DMS153 treated with DMSO at 0.1 percent for 48 hours (cell line): ENCODE results near the gene DNAI4.

Source experiments
- DNase-seq: peaks from one replicate; lab custom pipeline; 2025; ENCODE audit not compliant: unreplicated experiment; lab: John Stamatoyannopoulos, UW

DNAI4 gene

DNA sequence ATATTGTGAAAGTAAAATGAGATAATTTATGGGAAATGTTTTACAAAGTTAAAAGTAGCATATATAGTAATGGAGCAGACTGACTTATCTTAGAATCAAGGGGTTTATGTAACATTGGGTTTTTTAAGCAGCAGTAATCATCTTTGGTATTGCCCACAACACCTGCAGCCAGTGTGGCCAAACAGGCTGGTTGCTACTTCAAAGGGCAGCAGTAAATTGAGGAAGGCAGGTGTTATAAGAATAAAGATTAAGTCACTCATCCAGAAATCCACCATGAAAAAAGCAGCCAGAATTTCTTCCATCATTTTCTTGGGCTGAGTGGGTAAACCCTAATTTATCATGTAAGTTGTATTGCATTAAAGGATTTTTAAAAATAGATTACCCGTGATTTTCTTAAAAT lies 155.7 kb downstream of the DNAI4 start:
- DNase-seq = no peak

DNA sequence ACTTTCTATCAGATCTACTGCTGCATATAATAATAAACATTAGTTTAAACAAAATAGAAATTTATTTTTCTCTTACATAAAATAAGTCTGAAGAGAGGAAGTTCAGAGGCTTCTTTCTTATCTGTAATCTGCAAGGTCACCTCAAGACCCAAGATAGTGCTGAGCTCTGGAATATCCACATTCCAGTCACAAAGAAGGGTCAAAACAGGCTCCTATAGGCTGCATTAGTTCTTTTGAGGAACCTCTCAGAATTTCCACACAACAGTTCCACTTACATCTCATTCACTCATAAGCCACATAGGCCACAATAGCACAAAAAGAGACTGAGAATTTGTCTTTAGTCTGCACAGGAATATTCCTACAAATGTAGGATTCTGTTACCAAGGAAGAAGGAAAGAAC lies 157.0 kb downstream of the DNAI4 start:
- no peak for DNase-seq

GRCh38 chr1:66764994-66765578 lies 159.6 kb downstream of the DNAI4 start:
- peak; percentile 10 for DNase-seq
